Psoas muscle (tissue), 7 donors: ENCODE measurements around the gene INTS6. TPM values are rescaled to one million over a fixed set of nuclear protein-coding genes. Genes with fewer than 3 reads are reported as not detected.

Experiments
- polyA plus RNA-seq, 3 donors: library from polyadenylated mRNA; stranded (reverse); fragments of 200-250 nt; gene quantifications; one replicate each; pipeline ENCODE4 v1.2.3, GENCODE V29; 2013
- total RNA-seq, 4 donors: library from RNA; stranded (reverse); fragmentation: NEBNext Ultra II Directional in 2 of 4; extraction: Animal tissue kit (Norgen Biotek cat#: 25700) in 2 of 4; gene quantifications; one replicate each; pipeline versions ENCODE4 v1.2.1 to v1.2.4, GENCODE V29; 2021 to 2023
- donor health status: healthy with polysubstance abuse.
- donor health status: DM: no; HTN: no; CAD: no; lungs with moderate emphysema.
- donor health status: Bipolar disorder and iron deficiency.
- donor health status: healthy.
- donor health status: DM: no; HTN: no; CAD: no.
- donor health status: DM: no; HTN: no; CAD: no.
- donor health status: DM: yes; HTN: yes; CAD: no.

Gene INTS6
- total and polyA plus RNA-seq, 7 donors: 6.4 to 19.2 (median 14.4) TPM

Other genes with a start within 250 kb of the INTS6 start
- 1 to 10 TPM in 2 of 4 donors, under 1 TPM in 2; 0.63 to 1.5 (median 0.99) TPM for gene FAM124A, start 230.6 kb downstream of the INTS6 start, total RNA-seq
- under 1 TPM; 0.51 to 0.75 (median 0.52) TPM for gene FAM124A, start 230.6 kb downstream of the INTS6 start, polyA plus RNA-seq
- gene SERPINE3, start 113.3 kb downstream of the INTS6 start, total RNA-seq: not detected
- under 1 TPM in 1 of 3 donors, not detected in 2; 0.03 TPM for gene SERPINE3, start 113.3 kb downstream of the INTS6 start, polyA plus RNA-seq
- gene WDFY2, start 131.4 kb upstream of the INTS6 start, total RNA-seq: 1 to 10 TPM; 1.4 to 2.3 (median 1.9) TPM
- gene WDFY2, start 131.4 kb upstream of the INTS6 start, polyA plus RNA-seq: 1 to 10 TPM in 2 of 3 donors, under 1 TPM in 1; 0.66 to 5.3 (median 1.5) TPM